BE2C (cell line): Measurements from ENCODE around the gene NCR3LG1.

Source experiments
- DNase-seq: peaks from one replicate; pipeline ENCODE4 v3.0.0-alpha.2; 2020
- H3K27me3 ChIP-seq: fragments of 250-450 bp; sonication (Bioruptor Pico); 2 replicates; pipeline ENCODE4 v1.5.1; 2020; ENCODE audit warnings: mild to moderate bottlenecking
- H3K36me3 ChIP-seq: fragments of 250-450 bp; sonication (Bioruptor Pico); 2 replicates; pipeline ENCODE4 v1.5.1; 2020; ENCODE audit warnings: mild to moderate bottlenecking
- H3K4me1 ChIP-seq: fragments of 250-450 bp; sonication (Bioruptor Pico); 2 replicates; pipeline ENCODE4 v1.5.1; 2020
- H3K4me3 ChIP-seq: 2 replicates; pipeline ENCODE4 v1.5.1; 2011; ENCODE audit warnings: low read depth, low read length
- H3K9me3 ChIP-seq: fragments of 250-450 bp; sonication (Bioruptor Pico); 2 replicates; pipeline ENCODE4 v1.5.1; 2020
- TF ChIP-seq, protein P1 (sequence below): IDR thresholded peaks from 2 replicates; pipeline ENCODE4 v1.5.1; 2012; ENCODE audit warnings: mild to moderate bottlenecking, low read depth, low read length

Gene NCR3LG1

DNA sequence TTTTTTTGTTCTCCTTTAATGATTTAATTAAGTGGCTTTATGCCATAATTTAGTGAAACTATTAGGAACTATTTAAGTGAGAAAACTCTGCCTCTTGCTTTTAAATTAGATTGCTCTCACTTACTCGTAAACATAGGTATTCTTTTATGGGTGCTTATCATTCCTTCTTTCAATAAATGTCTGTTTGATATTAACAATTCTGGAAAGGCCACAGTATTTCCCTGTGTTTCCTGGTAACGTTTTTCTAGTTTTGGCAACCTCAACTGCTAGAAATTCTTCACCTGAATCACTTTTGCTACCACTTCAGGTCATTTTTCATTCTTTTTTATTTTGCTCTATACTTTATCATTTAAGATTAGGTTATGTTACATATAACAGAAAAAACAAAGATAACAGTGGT is 19.9 kb upstream of the NCR3LG1 start:
- Histone ChIP-seq H3K4me3 (no peak overlapping the region), H3K36me3 (no peaks in the 10 kb centered on the region), H3K9me3 (no peaks in the 10 kb centered on the region), H3K4me1 (no peaks in the 10 kb centered on the region), H3K27me3 (no peaks in the 10 kb centered on the region)
- TF ChIP-seq, protein P1, sequence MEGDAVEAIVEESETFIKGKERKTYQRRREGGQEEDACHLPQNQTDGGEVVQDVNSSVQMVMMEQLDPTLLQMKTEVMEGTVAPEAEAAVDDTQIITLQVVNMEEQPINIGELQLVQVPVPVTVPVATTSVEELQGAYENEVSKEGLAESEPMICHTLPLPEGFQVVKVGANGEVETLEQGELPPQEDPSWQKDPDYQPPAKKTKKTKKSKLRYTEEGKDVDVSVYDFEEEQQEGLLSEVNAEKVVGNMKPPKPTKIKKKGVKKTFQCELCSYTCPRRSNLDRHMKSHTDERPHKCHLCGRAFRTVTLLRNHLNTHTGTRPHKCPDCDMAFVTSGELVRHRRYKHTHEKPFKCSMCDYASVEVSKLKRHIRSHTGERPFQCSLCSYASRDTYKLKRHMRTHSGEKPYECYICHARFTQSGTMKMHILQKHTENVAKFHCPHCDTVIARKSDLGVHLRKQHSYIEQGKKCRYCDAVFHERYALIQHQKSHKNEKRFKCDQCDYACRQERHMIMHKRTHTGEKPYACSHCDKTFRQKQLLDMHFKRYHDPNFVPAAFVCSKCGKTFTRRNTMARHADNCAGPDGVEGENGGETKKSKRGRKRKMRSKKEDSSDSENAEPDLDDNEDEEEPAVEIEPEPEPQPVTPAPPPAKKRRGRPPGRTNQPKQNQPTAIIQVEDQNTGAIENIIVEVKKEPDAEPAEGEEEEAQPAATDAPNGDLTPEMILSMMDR = no peak
- DNase-seq = no peak

- no peak for DNase-seq
- Histone ChIP-seq H3K9me3 (no peaks in the 10 kb centered on the region), H3K27me3 (no peaks in the 10 kb centered on the region), H3K36me3 (no peaks in the 10 kb centered on the region), H3K4me1 (no peaks in the 10 kb centered on the region), H3K4me3 (no peak overlapping the region)
- TF ChIP-seq, protein P1 = no peak
Measured at GRCh38 chr11:17333799-17334586, 17.6 kb upstream of the NCR3LG1 start.

GRCh38 chr11:17343257-17343656 is 8.3 kb upstream of the NCR3LG1 start:
- no peaks in the 10 kb centered on the region for H3K36me3 ChIP-seq

DNA sequence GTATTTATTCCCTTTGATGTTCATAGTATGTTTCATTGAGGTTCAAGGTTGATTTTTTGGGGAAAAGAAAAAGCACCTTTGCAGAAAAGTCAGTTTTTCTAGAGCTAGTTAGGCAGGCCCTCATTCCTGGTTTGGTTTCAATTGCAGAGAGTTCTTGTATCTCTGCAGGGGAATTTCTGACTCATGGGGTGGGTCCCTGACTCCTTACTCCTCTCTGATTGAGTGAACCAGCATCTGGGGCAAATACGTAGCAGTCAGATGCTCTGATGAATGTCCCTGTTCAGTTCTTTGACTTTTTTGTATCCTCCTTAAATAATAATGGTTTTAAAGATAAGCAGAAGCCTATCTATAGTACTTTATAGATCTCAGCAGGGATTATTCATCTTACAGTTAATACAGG is 7.7 kb upstream of the NCR3LG1 start:
- TF ChIP-seq, protein P1 = no peak
- H3K4me1 ChIP-seq = no peaks in the 10 kb centered on the region
- H3K9me3 ChIP-seq = no peaks in the 10 kb centered on the region
- no peaks in the 10 kb centered on the region for H3K36me3 ChIP-seq
- H3K4me3 ChIP-seq = no peak overlapping the region
- no peak for DNase-seq
- H3K27me3 ChIP-seq = no peaks in the 10 kb centered on the region

More at GRCh38 chr11:17343257-17343656, 8.3 kb upstream of the NCR3LG1 start:
- Histone ChIP-seq H3K9me3 (no peaks in the 10 kb centered on the region), H3K4me1 (no peaks in the 10 kb centered on the region), H3K4me3 (no peak overlapping the region), H3K27me3 (no peaks in the 10 kb centered on the region)
- no peak for DNase-seq
- TF ChIP-seq, protein P1 = no peak

GRCh38 chr11:17347676-17348075 is 3.9 kb upstream of the NCR3LG1 start:
- TF ChIP-seq, protein P1 = no peak
- DNase-seq = no peak
- Histone ChIP-seq H3K4me1 (no peaks in the 10 kb centered on the region), H3K9me3 (no peaks in the 10 kb centered on the region), H3K36me3 (no peaks in the 10 kb centered on the region), H3K4me3 (no peak overlapping the region), H3K27me3 (0 out of 2 replicates have a peak, but pooled peaks cover 5% of the 10 kb centered on the region)

- Histone ChIP-seq H3K27me3 (0 out of 2 replicates have a peak, but pooled peaks cover 5% of the 10 kb centered on the region), H3K36me3 (no peaks in the 10 kb centered on the region), H3K9me3 (no peaks in the 10 kb centered on the region), H3K4me3 (no peak overlapping the region), H3K4me1 (no peaks in the 10 kb centered on the region)
- TF ChIP-seq, protein P1 = no peak
- no peak for DNase-seq
Measured at GRCh38 chr11:17350455-17351171, 987 bp upstream of the NCR3LG1 start.
